Measurements from ENCODE around the gene PDCD5. TPM values are rescaled to one million over a fixed set of nuclear protein-coding genes. Genes with fewer than 3 reads are reported as not detected.
"Not testable (repeated sequence)": the region's sequence is repeated elsewhere in the genome, so short reads cannot be mapped to it uniquely, and the experiment has no call there.

The PDCD5 gene, protein sequence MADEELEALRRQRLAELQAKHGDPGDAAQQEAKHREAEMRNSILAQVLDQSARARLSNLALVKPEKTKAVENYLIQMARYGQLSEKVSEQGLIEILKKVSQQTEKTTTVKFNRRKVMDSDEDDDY
- total RNA-seq (ENCODE audit: low replicate concordance): 76.3 and 123 TPM in 2 replicates
- long read RNA-seq, transcript PDCD5-207 (6 exons, 699 nt): major isoform, 14 of 24 reads
- long read RNA-seq, partial matches to known transcripts: 2 of 24 reads
- long read RNA-seq, other reads (novel, unspliced or antisense): 3 of 24 reads

GRCh38 chr19:32580901-32581704 is at the start of gene PDCD5:
Gene PDCD5, plus strand, starts transcription at chr19:32581190. Its CDS starts 72 bp downstream, at chr19:32581262.
- Mint-ChIP-seq H3K27me3 (peaks cover under 1% of the 10 kb centered on the region), H3K27ac (peak within 1 kb of the TSS; percentile 77), H3K9me3 (no peaks in the 10 kb centered on the region), H3K36me3 (peaks cover 15% of the 10 kb centered on the region), H3K4me3 (peak within 1 kb of the TSS; percentile 93), H3K4me1 (ENCODE audit: unreplicated experiment) (peaks cover 10% of the 10 kb centered on the region)
- peak; percentile 95 for DNase-seq (ENCODE audit: extremely low spot score, unreplicated experiment)
- TF ChIP-seq, protein P1, sequence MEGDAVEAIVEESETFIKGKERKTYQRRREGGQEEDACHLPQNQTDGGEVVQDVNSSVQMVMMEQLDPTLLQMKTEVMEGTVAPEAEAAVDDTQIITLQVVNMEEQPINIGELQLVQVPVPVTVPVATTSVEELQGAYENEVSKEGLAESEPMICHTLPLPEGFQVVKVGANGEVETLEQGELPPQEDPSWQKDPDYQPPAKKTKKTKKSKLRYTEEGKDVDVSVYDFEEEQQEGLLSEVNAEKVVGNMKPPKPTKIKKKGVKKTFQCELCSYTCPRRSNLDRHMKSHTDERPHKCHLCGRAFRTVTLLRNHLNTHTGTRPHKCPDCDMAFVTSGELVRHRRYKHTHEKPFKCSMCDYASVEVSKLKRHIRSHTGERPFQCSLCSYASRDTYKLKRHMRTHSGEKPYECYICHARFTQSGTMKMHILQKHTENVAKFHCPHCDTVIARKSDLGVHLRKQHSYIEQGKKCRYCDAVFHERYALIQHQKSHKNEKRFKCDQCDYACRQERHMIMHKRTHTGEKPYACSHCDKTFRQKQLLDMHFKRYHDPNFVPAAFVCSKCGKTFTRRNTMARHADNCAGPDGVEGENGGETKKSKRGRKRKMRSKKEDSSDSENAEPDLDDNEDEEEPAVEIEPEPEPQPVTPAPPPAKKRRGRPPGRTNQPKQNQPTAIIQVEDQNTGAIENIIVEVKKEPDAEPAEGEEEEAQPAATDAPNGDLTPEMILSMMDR (conservative IDR thresholded peaks at IDR 0.05): no peak

- no peak overlapping the region for H3K4me3 Mint-ChIP-seq
- no peaks in the 10 kb centered on the region for H3K36me3 Mint-ChIP-seq
- peaks cover 14% of the 10 kb centered on the region for H3K27me3 Mint-ChIP-seq
- TF ChIP-seq, protein P1 (conservative IDR thresholded peaks at IDR 0.05): no peak
- no peak overlapping the region for H3K27ac Mint-ChIP-seq
- DNase-seq (ENCODE audit: extremely low spot score, unreplicated experiment): no peak
- H3K9me3 Mint-ChIP-seq: peaks cover 13% of the 10 kb centered on the region
- H3K4me1 Mint-ChIP-seq (ENCODE audit: unreplicated experiment): no peaks in the 10 kb centered on the region
Observed at GRCh38 chr19:32532233-32532632, 48.8 kb upstream of the PDCD5 start.

- TF ChIP-seq, protein P1 (conservative IDR thresholded peaks at IDR 0.05): no peak
- no peaks in the 10 kb centered on the region for H3K4me1 Mint-ChIP-seq (ENCODE audit: unreplicated experiment)
- H3K27ac Mint-ChIP-seq: no peak overlapping the region
- H3K36me3 Mint-ChIP-seq: no peaks in the 10 kb centered on the region
- no peak for DNase-seq (ENCODE audit: extremely low spot score, unreplicated experiment)
- H3K9me3 Mint-ChIP-seq: peaks cover 14% of the 10 kb centered on the region
- H3K4me3 Mint-ChIP-seq: no peak overlapping the region
- H3K27me3 Mint-ChIP-seq: peaks cover 8% of the 10 kb centered on the region
Observed at GRCh38 chr19:32537580-32537979, 43.4 kb upstream of the PDCD5 start.

DNA sequence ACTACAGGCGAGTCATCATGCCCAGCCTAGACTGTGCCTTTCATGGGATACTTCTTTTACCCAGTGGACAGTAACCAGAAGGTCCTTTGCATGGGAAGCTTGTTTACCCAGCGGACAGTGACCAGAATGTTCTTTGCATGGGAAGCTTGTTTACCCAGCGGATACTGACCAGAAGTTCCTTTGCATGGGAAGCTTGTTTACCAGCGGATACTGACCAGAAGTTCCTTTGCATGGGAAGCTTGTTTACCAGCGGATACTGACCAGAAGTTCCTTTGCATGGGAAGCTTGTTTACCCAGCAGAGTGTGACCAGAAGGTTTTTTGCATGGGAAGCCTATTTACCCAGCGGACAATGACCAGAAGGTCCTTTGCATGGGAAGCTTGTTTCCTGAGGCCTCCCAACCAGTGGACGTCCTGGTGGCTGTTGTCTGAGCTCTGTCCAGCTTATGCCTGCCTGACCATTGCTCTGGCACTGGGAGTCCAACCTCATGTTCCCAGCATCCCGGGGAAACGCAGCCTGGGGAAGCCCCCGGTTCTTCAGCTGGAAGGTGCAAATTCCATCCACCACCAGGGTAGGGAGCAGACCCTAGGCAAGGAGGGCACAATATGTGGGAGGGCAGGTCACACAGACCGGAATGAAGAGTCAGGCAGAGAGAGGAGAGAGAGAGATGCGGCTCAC is 41.6 kb upstream of the PDCD5 start:
- H3K36me3 Mint-ChIP-seq: no peaks in the 10 kb centered on the region
- H3K27ac Mint-ChIP-seq: no peak overlapping the region
- no peak for DNase-seq (ENCODE audit: extremely low spot score, unreplicated experiment)
- TF ChIP-seq, protein P1 (conservative IDR thresholded peaks at IDR 0.05): no peak
- H3K27me3 Mint-ChIP-seq: peaks cover 3% of the 10 kb centered on the region
- H3K4me1 Mint-ChIP-seq (ENCODE audit: unreplicated experiment): no peaks in the 10 kb centered on the region
- H3K4me3 Mint-ChIP-seq: no peak overlapping the region
- peaks cover 10% of the 10 kb centered on the region for H3K9me3 Mint-ChIP-seq

DNA sequence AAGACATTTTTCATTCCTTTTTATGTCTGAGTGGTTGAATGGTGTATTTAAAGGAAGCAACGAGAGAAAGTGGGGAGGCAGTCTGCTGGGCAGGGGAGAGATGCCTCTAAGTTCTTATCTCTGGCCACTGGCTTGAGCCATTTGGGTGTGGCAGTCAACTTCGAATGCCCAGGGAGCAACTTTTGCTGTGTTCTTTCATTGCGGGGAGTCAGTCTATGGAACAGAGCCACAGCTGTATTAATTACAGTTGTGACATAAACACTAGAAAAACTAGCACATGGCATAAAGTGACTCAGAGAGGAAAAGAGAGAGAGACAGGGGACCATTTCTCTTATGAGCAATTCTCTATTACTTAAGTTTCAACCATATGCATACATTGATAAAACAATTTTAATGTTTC is 40.4 kb upstream of the PDCD5 start:
- Mint-ChIP-seq H3K27ac (no peak overlapping the region), H3K36me3 (no peaks in the 10 kb centered on the region), H3K4me1 (ENCODE audit: unreplicated experiment) (no peaks in the 10 kb centered on the region), H3K4me3 (no peak overlapping the region), H3K27me3 (peaks cover 3% of the 10 kb centered on the region), H3K9me3 (peaks cover 6% of the 10 kb centered on the region)
- TF ChIP-seq, protein P1 (conservative IDR thresholded peaks at IDR 0.05): no peak
- no peak for DNase-seq (ENCODE audit: extremely low spot score, unreplicated experiment)

DNA sequence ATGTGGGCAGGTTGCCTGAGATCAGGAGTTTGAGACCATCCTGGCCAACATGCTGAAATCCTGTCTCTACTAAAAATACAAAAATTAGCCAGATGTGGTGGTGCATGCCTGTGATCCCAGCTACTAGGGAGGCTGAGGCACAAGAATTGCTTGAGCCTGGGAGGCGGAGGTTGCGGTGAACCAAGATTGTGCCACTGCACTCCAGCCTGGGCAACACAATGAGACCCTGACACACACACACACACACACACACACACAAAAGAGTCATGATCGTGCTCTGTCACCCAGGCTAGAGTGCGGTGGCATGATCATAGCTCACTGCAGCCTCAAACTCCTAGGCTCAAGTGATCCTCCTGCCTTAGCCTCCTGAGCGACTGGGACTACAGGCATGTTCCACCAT is 39.6 kb upstream of the PDCD5 start:
- H3K4me1 Mint-ChIP-seq (ENCODE audit: unreplicated experiment); DNase-seq (ENCODE audit: extremely low spot score, unreplicated experiment); H3K4me3 Mint-ChIP-seq; H3K27me3 Mint-ChIP-seq; H3K36me3 Mint-ChIP-seq; H3K9me3 Mint-ChIP-seq; H3K27ac Mint-ChIP-seq: not testable (repeated sequence)

Data from type B pancreatic cell (in vitro differentiated cells).